HUES64 (cell line): ENCODE measurements around the gene GPAT2.
"Not testable (repeated sequence)": the region's sequence is repeated elsewhere in the genome, so short reads cannot be mapped to it uniquely, and the experiment has no call there.

Source experiments
- H3K27ac ChIP-seq: 2 replicates; pipeline ENCODE4 v1.7.0; 2013; ENCODE audit warnings: low read depth, low read length, inconsistent platforms
- H3K27me3 ChIP-seq: 2 replicates; pipeline ENCODE4 v1.6.1; 2013; ENCODE audit warnings: mild to moderate bottlenecking, low read length; ENCODE audit not compliant: insufficient read depth
- H3K36me3 ChIP-seq: 2 replicates; pipeline ENCODE4 v1.6.1; 2013; ENCODE audit warnings: mild to moderate bottlenecking, low read length; ENCODE audit not compliant: insufficient read depth
- H3K4me1 ChIP-seq: 2 replicates; pipeline ENCODE4 v1.6.1; 2013; ENCODE audit warnings: mild to moderate bottlenecking, low read length, moderate library complexity; ENCODE audit not compliant: insufficient read depth
- H3K4me3 ChIP-seq: 2 replicates; pipeline ENCODE4 v1.5.1; 2013; ENCODE audit warnings: mild to moderate bottlenecking, low read length, moderate library complexity
- H3K9ac ChIP-seq: 2 replicates; pipeline ENCODE4 v1.6.1; 2013; ENCODE audit warnings: mild to moderate bottlenecking, low read depth, low read length
- H3K9me3 ChIP-seq: 2 replicates; pipeline ENCODE4 v1.6.1; 2013; ENCODE audit warnings: low read depth, low read length; ENCODE audit not compliant: insufficient read depth
- WGBS: fragments of 150-250, 120-280 bp; methylation state at CpG from one replicate; pipeline ENCODE4 v1.1.7; 2013; ENCODE audit warnings: missing lambda C conversion rate; 5-methylcytosine and 5-hydroxymethylcytosine counted together

Gene GPAT2

DNA sequence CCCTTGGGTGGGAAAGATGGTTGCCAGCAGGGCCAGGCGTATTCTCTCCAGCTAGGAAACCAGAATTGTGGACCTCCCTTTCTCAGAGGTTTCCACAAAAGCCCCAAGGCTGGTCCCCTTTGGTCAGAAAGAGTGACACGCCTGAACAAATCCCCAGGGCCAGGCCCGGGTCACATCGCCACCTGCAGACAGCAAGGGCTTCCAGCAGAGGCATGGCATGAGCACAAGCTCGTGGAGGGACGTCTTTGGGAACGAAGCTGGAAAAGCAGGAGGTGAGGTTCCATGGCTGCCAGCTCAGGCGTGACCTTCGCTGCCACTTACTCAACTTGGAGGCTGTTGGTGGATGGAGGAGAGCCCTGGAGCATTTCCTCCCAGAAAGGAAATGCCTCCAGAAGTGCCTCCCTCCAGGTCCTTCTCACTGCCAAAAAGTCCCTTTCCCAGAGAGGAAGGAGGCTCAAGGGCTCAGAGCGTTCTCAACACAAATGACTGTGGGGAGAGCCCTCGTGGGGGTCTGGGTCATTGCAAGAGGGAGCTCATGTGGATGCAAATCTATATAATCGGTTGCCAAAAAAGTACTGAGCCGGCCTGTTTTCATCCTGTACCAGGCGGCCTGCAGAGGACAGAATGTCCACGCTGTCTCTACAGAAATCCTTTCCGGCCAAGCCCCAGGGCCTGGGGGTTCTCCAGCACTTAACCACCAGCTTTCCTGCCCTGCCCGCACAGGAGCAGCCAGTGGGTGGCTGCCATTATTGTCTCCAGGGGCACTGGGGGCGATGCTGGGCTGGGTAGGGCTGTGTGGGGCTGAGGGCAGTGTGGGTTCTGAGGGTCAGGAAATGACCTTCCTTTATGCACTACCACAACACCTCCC, 14.6 kb upstream of the GPAT2 start:
- not testable (repeated sequence) for H3K9me3 ChIP-seq, H3K4me1 ChIP-seq, H3K4me3 ChIP-seq, H3K27me3 ChIP-seq, H3K27ac ChIP-seq, H3K36me3 ChIP-seq, H3K9ac ChIP-seq
- whole genome bisulfite sequencing = 35% methylated on average over 3 of the region's 18 CpGs

DNA sequence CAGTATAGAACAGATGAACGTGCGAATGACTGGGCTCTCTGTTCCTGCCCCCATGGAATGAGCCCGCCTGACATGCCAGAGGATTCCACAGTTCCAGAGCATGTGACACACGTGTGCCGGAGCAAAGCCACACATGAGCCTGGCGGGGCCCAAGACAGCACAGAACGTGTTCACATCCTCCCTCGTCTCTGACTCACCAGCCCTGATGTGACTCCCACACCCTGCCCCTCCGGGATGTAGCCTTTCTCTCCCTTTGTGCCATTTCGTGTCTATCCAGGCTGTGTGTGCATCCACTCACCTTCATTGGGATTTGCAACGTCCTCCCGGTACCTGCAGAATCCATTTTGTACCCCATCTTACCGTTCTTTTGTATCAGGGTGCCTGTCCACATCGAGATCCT, 838 bp upstream of the GPAT2 start:
- not testable (repeated sequence) for H3K4me3 ChIP-seq, H3K4me1 ChIP-seq, H3K9ac ChIP-seq, H3K9me3 ChIP-seq, H3K36me3 ChIP-seq, H3K27me3 ChIP-seq, H3K27ac ChIP-seq
- no CpG with 5 or more reads among the region's 14 CpGs for WGBS

DNA sequence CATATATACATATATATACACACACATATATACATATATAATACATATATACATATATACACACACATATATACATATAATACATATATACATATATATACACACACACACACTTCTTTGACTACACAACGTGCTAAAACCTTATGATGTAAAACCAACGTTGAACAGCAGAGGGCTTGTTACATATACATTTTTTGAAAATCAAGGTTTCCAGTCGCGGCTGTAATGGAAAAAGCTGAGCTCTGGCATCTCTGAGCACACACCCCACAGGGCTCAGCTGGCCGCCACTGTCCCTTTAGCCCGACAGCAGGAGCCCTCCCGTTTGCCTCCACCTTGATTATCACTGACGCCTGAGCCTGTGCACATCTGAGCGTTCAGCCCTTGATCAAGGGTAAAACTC, 719 bp downstream of the GPAT2 start:
- H3K27me3 ChIP-seq, H3K9me3 ChIP-seq, H3K9ac ChIP-seq, H3K4me3 ChIP-seq, H3K4me1 ChIP-seq, H3K36me3 ChIP-seq, H3K27ac ChIP-seq: not testable (repeated sequence)
- WGBS = no CpG with 5 or more reads among the region's 9 CpGs

DNA sequence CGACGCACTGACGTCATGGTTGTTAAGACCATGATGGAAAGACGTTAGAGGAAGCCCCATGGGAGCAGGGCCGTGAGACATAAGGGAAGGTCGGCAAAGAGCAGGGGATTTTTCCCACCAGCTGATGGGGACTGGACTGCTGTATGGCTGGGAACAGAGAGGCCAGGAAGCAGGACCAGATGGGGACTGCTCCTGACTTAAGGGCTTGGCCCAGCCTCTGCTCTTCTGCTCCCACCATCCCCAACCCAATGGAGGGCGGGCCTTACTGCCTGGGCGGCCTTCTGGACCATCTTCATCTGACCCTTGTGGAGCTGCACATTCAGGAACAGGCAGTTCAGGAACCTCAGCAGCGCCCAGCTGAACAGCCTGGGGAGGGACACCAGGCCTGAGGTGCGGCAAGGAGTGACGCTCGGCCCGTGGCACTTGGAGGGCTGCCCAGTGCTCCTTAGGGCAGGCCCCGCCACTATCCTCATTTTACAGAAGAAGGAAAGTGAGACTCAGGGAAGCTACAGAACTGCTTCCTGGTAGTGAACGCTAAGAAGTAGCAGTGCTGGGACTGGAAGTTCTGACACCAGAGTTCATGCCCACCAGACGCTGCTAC, 6.9 kb downstream of the GPAT2 start:
- no CpG with 5 or more reads among the region's 16 CpGs for WGBS
- not testable (repeated sequence) for H3K4me3 ChIP-seq, H3K4me1 ChIP-seq, H3K9ac ChIP-seq, H3K27ac ChIP-seq, H3K36me3 ChIP-seq, H3K9me3 ChIP-seq, H3K27me3 ChIP-seq

DNA sequence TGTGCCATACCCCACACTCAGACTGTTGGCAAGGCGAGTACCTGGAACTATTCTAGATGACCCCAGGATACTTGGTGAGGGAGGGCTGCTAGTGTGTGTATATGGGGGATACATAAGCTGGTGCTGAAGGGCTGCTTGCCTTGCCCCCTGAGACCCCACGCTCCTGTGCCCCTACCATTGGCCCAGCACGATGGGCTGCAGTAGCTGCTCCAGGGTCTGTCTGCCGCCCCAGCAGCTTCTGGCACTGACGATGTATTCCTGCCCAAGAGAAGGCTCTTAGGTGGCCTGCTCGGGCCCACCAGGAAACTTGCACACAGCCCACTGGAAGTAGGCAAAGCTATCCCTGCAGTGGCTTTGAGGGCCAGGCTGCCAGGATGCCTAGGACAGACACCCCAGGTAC, 9.0 kb downstream of the GPAT2 start:
- not testable (repeated sequence) for H3K9ac ChIP-seq, H3K27ac ChIP-seq

DNA sequence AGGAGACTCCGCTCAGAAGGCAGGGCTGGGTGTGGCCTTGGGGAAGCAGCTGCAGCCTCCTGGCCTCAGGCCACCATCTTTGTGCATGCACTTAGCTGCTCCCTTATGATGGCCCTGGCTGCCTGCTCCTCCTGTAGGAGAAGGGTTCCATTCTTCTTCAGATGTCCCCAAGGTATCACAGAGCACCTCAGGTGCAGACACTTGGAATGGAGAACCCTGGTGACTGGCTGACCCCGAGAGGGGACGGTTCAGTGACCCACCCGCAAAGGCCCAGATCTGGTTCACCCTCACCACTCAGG, 9.6 kb downstream of the GPAT2 start:
- Histone ChIP-seq H3K27ac (no peak overlapping the region), H3K9me3 (no peaks in the 10 kb centered on the region), H3K9ac (no peak overlapping the region), H3K27me3 (no peaks in the 10 kb centered on the region), H3K36me3 (no peaks in the 10 kb centered on the region), H3K4me1 (no peaks in the 10 kb centered on the region), H3K4me3 (no peak overlapping the region)
- 99% methylated on average over 4 of the region's 4 CpGs for WGBS

More for the DNA sequence above, 9.0 kb downstream of the GPAT2 start:
- 91% methylated on average over 4 of the region's 6 CpGs for WGBS
- not testable (repeated sequence) for H3K4me3 ChIP-seq, H3K4me1 ChIP-seq, H3K9me3 ChIP-seq, H3K36me3 ChIP-seq, H3K27me3 ChIP-seq

DNA sequence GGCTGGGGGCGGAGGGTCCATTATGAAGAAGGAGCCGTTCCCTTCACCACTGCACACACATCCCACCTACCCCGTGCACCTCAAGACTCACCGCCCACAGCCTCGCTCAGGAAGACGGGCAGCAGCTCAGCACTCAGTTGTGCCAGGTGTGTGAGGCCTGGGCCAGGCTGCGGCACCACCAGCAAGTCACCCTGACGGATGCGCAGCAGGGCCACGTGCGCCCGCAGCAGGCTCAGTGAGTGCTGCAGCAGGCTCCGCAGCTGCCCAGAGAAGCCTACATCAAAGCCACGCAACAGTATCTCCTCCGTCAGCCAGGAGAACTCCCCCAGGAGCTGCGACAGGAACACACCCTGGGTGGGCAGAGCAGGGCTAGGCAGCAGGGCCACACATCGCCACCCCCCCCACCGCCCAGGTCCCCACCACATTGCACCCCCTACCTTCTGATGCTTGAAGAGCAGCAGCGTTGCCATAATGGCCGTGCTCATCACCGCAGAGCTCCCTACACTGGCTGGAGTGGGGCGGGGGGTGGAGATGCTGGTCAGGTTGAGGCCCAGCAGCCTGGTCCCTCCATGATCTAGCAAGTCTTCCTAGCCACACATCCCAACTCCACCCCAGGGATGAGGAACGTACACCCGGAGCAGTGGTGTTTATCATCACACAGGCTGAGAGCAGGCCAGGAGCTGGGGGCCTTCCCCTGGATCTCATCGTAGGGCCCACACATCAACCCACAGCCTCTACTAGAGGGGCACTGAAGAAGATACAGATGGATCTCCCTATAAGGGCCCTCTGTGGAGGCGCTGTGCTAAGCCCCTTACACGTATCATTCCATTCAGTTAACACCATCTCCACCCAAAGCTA, 10.2 kb downstream of the GPAT2 start:
- no peak overlapping the region for H3K27ac ChIP-seq
- whole genome bisulfite sequencing = 94% methylated on average over 27 of the region's 27 CpGs
- H3K9ac ChIP-seq = no peak overlapping the region
- no peak overlapping the region for H3K4me3 ChIP-seq
- H3K9me3 ChIP-seq = no peaks in the 10 kb centered on the region
- no peaks in the 10 kb centered on the region for H3K27me3 ChIP-seq
- H3K4me1 ChIP-seq = no peaks in the 10 kb centered on the region
- no peaks in the 10 kb centered on the region for H3K36me3 ChIP-seq

DNA sequence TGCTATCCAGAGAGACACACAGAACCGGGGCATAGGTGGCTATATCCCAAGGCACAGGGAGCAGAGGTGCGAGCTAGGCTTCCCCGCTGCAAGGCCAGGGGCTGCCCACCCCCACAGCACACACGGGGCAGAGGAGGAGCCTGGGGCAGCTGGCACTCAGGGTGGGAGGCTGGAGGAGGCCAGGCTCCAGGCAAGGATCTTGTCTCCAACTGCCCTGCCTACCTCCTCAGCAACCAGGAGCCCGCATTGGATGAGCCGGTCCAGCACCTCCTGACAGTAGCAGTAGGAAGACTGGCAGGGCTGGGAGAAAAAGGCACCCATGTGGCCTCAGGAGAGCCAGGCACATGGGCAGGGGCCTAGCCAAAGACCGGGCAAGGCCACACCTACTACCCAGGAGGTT, 11.0 kb downstream of the GPAT2 start:
- not testable (repeated sequence) for H3K9me3 ChIP-seq, H3K9ac ChIP-seq, H3K27ac ChIP-seq, H3K27me3 ChIP-seq, H3K36me3 ChIP-seq, H3K4me1 ChIP-seq, H3K4me3 ChIP-seq
- WGBS = 97% methylated on average over 6 of the region's 7 CpGs

DNA sequence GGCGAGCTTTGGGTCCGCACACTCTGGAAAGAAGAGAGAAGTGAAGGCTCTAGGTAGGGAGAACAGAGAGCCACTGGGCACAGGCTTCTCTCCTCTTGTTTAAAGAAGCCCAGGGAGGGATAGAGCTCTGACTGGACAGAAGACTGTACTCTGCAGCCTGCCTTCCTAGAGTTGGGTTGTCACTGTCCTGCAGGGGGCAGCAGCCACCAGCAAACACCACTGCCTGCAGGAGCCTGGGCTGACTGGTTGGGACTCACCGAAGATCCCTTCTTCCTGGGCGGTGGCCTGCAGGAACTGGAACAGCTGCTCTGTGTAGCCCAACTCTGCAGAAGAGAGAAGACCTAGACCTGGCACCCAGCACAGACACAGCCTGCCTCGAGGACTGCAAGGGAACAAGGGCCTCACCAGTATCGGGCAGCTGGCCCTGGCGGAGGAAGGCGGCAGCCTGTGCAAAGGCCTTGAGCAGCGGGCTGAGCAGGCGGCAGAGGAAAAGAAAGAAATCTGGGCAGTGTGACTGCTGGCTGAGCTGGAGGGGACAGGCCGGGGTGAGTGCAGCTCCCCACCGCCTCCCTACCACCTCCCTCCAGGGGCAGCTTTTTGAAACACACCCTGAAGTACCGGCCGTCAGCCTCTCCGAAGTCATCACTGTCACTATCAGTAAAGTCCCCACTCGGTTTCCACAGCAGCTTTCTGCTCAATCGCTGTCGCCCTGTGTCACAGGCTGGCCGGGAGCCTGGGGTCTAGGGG, 11.8 kb downstream of the GPAT2 start:
- H3K27me3 ChIP-seq, H3K9me3 ChIP-seq, H3K9ac ChIP-seq, H3K4me1 ChIP-seq, H3K36me3 ChIP-seq, H3K4me3 ChIP-seq, H3K27ac ChIP-seq: not testable (repeated sequence)
- WGBS = 67% methylated on average over 12 of the region's 19 CpGs

DNA sequence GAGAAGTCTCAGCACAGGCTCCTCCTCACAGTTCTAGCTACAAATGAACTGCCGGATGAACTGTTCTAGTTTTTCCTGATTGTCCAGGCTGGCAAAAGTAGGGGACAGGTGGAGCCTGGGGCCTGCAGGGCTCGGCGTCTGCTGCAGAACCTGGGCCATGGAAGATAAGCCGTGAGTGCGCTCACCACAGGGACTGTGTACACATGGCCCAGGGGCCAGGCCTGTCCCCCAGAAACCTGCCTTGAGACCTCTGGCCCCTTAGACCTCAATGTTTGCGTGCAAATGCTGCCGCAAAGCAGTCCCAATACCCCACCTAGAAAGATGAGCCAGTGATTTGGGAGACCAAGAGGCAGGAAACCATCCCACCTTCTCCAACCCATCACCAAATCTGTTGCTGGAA, 12.6 kb downstream of the GPAT2 start:
- 97% methylated on average over 7 of the region's 7 CpGs for WGBS
- not testable (repeated sequence) for H3K4me1 ChIP-seq, H3K27ac ChIP-seq, H3K4me3 ChIP-seq, H3K9ac ChIP-seq, H3K9me3 ChIP-seq, H3K27me3 ChIP-seq, H3K36me3 ChIP-seq

DNA sequence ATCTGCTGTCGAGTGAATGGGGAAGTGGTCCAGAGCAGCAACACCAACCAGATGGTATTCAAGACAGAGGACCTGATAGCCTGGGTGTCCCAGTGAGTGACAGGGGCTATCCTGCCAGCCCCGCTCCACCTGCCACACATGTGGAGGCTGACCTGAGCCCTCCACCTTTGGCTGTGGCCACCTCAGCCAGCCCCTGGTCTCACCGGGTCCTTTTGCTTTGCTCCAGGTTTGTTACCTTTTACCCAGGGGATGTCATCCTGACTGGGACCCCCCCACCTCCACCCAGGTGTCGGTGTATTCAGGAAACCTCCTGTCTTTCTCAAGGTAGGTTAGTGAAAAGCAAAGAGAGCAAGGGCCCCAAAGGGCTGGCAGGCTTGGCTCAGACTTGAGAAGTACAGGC, 13.6 kb downstream of the GPAT2 start:
- not testable (repeated sequence) for H3K9me3 ChIP-seq, H3K9ac ChIP-seq, H3K36me3 ChIP-seq, H3K4me1 ChIP-seq, H3K27me3 ChIP-seq, H3K4me3 ChIP-seq, H3K27ac ChIP-seq
- 96% methylated on average over 4 of the region's 4 CpGs for WGBS
